GM12878 (cell line): ENCODE results near the gene MTHFD1. TPM values are rescaled to one million over a fixed set of nuclear protein-coding genes. Genes with fewer than 3 reads are reported as not detected.
A peak's percentile ranks its signal among the peaks of the same experiment; 100 is the strongest.

Experiments used
- ATAC-seq: fragments of 200-7000 bp; cut with Tn5 transposase; 3 replicates; pipeline ENCODE4 v1.9.1; 2020; ENCODE audit warnings: mild to moderate bottlenecking, moderate library complexity
- BruUV-seq: library from RNA; stranded (reverse); fragments of 400-500 nt; replicated peaks from 2 replicates; lab custom pipeline; 2021; lab: Mats Ljungman, UMichigan
- CTCF ChIA-PET: fragments of 300-600 bp; sonication (Branson Sonifier 250); formaldehyde crosslinking; extraction: SDS; loops from one replicate; lab custom pipeline; 2021; ENCODE audit warnings: inconsistent platforms; lab: Yijun Ruan, JAX
- POLR2A ChIA-PET: fragments of 350-600 bp; formaldehyde crosslinking; extraction: SDS; loops from one replicate; lab custom pipeline; 2021; ENCODE audit warnings: inconsistent platforms; lab: Charles Lee
- RAD21 ChIA-PET: fragments of 300-600 bp; sonication (Branson Sonifier 250); formaldehyde crosslinking; loops from one replicate; lab custom pipeline; 2023; ENCODE audit warnings: antibody characterized with exemption; ENCODE audit not compliant: unreplicated experiment; lab: Charles Lee
- SMC1A ChIA-PET: fragments of 300-600 bp; sonication (Branson Sonifier 250); formaldehyde crosslinking; loops from one replicate; lab custom pipeline; 2023; ENCODE audit not compliant: unreplicated experiment, uncharacterized antibody; lab: Charles Lee
- DNase-seq: peaks from one replicate; pipeline ENCODE4 v3.0.0-alpha.2; 2011; ENCODE audit warnings: low read depth, low spot score
- FAIRE-seq: peaks from 3 replicates; lab custom pipeline; 2011; peaks lifted over from hg19 to GRCh38; lab: Jason Lieb, UNC
- H2AFZ ChIP-seq: 2 replicates; pipeline ENCODE4 v1.6.0; 2011; ENCODE audit warnings: low read depth, low read length, control low read depth; ENCODE audit not compliant: control insufficient read depth
- H3K27ac ChIP-seq: 2 replicates; pipeline ENCODE4 v1.5.1; 2011; ENCODE audit warnings: control low read depth; ENCODE audit not compliant: control insufficient read depth, insufficient read depth
- H3K27me3 ChIP-seq, 2 experiments: replicated peaks in 1 of 2; 2 replicates each; pipeline versions ENCODE4 v1.6.0 to v1.6.1; 2011; ENCODE audit warnings: low read length in 1 of 2; ENCODE audit not compliant: control insufficient read depth in 2 of 2, insufficient read depth in 2 of 2
- H3K36me3 ChIP-seq, 2 experiments: 2 replicates each; pipeline ENCODE4 v1.5.1; 2011; ENCODE audit warnings: low read length in 1 of 2; ENCODE audit not compliant: control insufficient read depth in 2 of 2, insufficient read depth in 2 of 2
- H3K4me1 ChIP-seq: 2 replicates; pipeline ENCODE4 v1.6.1; 2011; ENCODE audit warnings: mild to moderate bottlenecking, low read length, moderate library complexity, mixed read lengths; ENCODE audit not compliant: control insufficient read depth, insufficient read depth
- H3K4me2 ChIP-seq: 2 replicates; pipeline ENCODE4 v1.6.0; 2011; ENCODE audit warnings: control low read depth; ENCODE audit not compliant: control insufficient read depth, insufficient read depth
- H3K4me3 ChIP-seq: fragments of 200-600 bp; sonication (generic); 2 replicates; pipeline ENCODE4 v1.5.1; 2016
- H3K79me2 ChIP-seq: 2 replicates; pipeline ENCODE4 v1.6.0; 2011; ENCODE audit warnings: low read length; ENCODE audit not compliant: control insufficient read depth, insufficient read depth
- H3K9ac ChIP-seq: 2 replicates; pipeline ENCODE4 v1.8.0; 2011; ENCODE audit warnings: low read length, control low read depth, mixed read lengths; ENCODE audit not compliant: control insufficient read depth, insufficient read depth
- H3K9me3 ChIP-seq: replicated peaks from 3 replicates; pipeline ENCODE4 v1.5.1; 2011; ENCODE audit warnings: mild to moderate bottlenecking, low read length; ENCODE audit not compliant: control insufficient read depth, insufficient read depth
- H4K20me1 ChIP-seq: 2 replicates; pipeline ENCODE4 v1.6.0; 2011; ENCODE audit not compliant: control insufficient read depth, insufficient read depth
- BMI1 ChIP-seq: fragments of 450-650 bp; IDR thresholded peaks from 2 replicates; pipeline ENCODE4 v1.6.1; 2016; ENCODE audit warnings: mild to moderate bottlenecking, moderate library complexity, borderline replicate concordance
- WGBS: methylation state at CpG from one replicate; pipeline ENCODE4 v1.1.6; 2016; ENCODE audit warnings: low lambda C conversion rate; ENCODE audit not compliant: insufficient replicate concordance, insufficient coverage; ENCODE audit errors: missing lambda C conversion rate; 5-methylcytosine and 5-hydroxymethylcytosine counted together
- in situ Hi-C: fragments of 300-500 bp; cut with MboI; formaldehyde crosslinking; loops from 9 replicates; pipeline ENCODE4 v1.14.3; 2018; ENCODE audit warnings: mixed read lengths
- intact Hi-C: fragments of 100-400 bp; cut with micrococcal nuclease; formaldehyde crosslinking; loops from one replicate; pipeline ENCODE4 v1.14.2; 2022; ENCODE audit not compliant: unreplicated experiment
- polyA plus RNA-seq, 11 experiments: library from polyadenylated mRNA; depleted of rRNA in 4 of 11; unstranded in 6 of 11; stranded (reverse) in 5 of 11; fragments of >200 nt; fragmentation: Nextera tagmentation in 4 of 11; fragmentation: Illumina TruSeq in 1 of 11; extraction: Ambion mirVana in 4 of 11; extraction: Trizol in 1 of 11; gene quantifications; 1 replicate in 1 of 11; 2 replicates in 10 of 11; pipeline versions ENCODE4 v1.2.1 to v1.2.3, GENCODE V29; 2011 to 2016; ENCODE audit warnings: inconsistent platforms in 2 of 11, missing spikeins in 2 of 11, low read depth in 1 of 11
- total RNA-seq, 4 experiments: library from RNA; depleted of rRNA in 3 of 4; stranded (reverse); fragments of >200 nt in 3 of 4; fragmentation: Illumina TruSeq in 1 of 4; extraction: Trizol in 1 of 4; gene quantifications; 2 replicates each; pipeline versions ENCODE4 v1.2.1 to v1.2.3, GENCODE V29; 2013 to 2021
- TF ChIP-seq, protein P1 (sequence below): fragments of 450-650 bp; IDR thresholded peaks from 2 replicates; pipeline ENCODE4 v1.6.1; 2016; ENCODE audit warnings: mild to moderate bottlenecking, moderate library complexity, borderline replicate concordance
- TF ChIP-seq, protein P2 (sequence below): fragments of 450-650 bp; formaldehyde crosslinking; IDR thresholded peaks from 2 replicates; pipeline ENCODE4 v1.4.0; 2020; ENCODE audit warnings: mild to moderate bottlenecking, moderate library complexity

Gene MTHFD1
- total and polyA plus RNA-seq, 10 of the 15 experiments (the other 5 are each of a cell fraction or from before 2014, with no cell fraction given) = 99.3 to 310 (median 173) TPM

DNA sequence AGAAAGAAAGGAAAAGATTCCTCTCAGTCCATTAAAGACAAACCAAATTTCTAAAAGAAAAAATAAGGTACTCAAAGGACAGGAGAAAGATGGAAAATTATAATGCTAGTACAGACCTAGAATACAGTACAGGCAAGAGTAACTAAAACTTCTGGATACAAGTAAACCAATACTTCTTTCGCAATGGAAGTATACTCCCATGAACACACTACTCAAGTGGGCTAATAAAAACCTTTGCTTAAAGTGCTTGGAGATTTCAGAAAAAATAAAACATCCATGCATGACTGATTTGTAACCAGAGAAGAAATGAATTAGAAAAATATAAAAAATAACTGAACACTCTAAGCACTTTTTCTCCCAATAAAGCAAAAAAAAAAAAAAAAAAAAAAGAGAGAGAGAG is 111.9 kb downstream of the MTHFD1 start:
- no peaks in the 10 kb centered on the region for H3K36me3 ChIP-seq
- H3K27me3 ChIP-seq = no peaks in the 10 kb centered on the region
- FAIRE-seq (no peak), DNase-seq (no peak), ATAC-seq (no peak)
- peak overlapping the region; percentile 48 for H3K27ac ChIP-seq
- H3K4me2 ChIP-seq = peak overlapping the region; percentile 60
- H3K9me3 ChIP-seq = no peaks in the 10 kb centered on the region
- 100% methylated on average over 1 of the region's 1 CpG for WGBS
- BruUV-seq = no TSS peak
- ChIA-PET CTCF (interaction anchor here (1.2 to 3.5 kb wide), 2 partner anchors 11 to 39 kb away, joined by 3 to 37 read pairs; no protein-coding TSS in a partner anchor), SMC1A (interaction anchor here (1.5 to 3.4 kb wide), 3 partner anchors 11 to 55 kb away, joined by 5 to 29 read pairs (median 7); no protein-coding TSS in a partner anchor), POLR2A (interaction anchor here (1.0 to 3.1 kb wide), 2 partner anchors 9 to 10 kb away, joined by 4 to 19 read pairs; no protein-coding TSS in a partner anchor), RAD21 (interaction anchor here (1.1 to 1.7 kb wide), 2 partner anchors 112 to 158 kb away, joined by 3 to 5 read pairs; partner anchors contain the start of gene MTHFD1)
- 0 out of 2 replicates have a peak, but pooled peaks cover 3% of the 10 kb centered on the region for H3K4me1 ChIP-seq
- H2AFZ ChIP-seq = no peak overlapping the region
- H3K9ac ChIP-seq = peak overlapping the region; percentile 49; the same call in 1 of the 2 replicates
- TF ChIP-seq, protein P1, sequence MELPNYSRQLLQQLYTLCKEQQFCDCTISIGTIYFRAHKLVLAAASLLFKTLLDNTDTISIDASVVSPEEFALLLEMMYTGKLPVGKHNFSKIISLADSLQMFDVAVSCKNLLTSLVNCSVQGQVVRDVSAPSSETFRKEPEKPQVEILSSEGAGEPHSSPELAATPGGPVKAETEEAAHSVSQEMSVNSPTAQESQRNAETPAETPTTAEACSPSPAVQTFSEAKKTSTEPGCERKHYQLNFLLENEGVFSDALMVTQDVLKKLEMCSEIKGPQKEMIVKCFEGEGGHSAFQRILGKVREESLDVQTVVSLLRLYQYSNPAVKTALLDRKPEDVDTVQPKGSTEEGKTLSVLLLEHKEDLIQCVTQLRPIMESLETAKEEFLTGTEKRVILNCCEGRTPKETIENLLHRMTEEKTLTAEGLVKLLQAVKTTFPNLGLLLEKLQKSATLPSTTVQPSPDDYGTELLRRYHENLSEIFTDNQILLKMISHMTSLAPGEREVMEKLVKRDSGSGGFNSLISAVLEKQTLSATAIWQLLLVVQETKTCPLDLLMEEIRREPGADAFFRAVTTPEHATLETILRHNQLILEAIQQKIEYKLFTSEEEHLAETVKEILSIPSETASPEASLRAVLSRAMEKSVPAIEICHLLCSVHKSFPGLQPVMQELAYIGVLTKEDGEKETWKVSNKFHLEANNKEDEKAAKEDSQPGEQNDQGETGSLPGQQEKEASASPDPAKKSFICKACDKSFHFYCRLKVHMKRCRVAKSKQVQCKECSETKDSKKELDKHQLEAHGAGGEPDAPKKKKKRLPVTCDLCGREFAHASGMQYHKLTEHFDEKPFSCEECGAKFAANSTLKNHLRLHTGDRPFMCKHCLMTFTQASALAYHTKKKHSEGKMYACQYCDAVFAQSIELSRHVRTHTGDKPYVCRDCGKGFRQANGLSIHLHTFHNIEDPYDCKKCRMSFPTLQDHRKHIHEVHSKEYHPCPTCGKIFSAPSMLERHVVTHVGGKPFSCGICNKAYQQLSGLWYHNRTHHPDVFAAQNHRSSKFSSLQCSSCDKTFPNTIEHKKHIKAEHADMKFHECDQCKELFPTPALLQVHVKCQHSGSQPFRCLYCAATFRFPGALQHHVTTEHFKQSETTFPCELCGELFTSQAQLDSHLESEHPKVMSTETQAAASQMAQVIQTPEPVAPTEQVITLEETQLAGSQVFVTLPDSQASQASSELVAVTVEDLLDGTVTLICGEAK = peak; percentile 40; the same call in 1 of the 2 replicates
- no peak for TF ChIP-seq BMI1
- TF ChIP-seq, protein P2, sequence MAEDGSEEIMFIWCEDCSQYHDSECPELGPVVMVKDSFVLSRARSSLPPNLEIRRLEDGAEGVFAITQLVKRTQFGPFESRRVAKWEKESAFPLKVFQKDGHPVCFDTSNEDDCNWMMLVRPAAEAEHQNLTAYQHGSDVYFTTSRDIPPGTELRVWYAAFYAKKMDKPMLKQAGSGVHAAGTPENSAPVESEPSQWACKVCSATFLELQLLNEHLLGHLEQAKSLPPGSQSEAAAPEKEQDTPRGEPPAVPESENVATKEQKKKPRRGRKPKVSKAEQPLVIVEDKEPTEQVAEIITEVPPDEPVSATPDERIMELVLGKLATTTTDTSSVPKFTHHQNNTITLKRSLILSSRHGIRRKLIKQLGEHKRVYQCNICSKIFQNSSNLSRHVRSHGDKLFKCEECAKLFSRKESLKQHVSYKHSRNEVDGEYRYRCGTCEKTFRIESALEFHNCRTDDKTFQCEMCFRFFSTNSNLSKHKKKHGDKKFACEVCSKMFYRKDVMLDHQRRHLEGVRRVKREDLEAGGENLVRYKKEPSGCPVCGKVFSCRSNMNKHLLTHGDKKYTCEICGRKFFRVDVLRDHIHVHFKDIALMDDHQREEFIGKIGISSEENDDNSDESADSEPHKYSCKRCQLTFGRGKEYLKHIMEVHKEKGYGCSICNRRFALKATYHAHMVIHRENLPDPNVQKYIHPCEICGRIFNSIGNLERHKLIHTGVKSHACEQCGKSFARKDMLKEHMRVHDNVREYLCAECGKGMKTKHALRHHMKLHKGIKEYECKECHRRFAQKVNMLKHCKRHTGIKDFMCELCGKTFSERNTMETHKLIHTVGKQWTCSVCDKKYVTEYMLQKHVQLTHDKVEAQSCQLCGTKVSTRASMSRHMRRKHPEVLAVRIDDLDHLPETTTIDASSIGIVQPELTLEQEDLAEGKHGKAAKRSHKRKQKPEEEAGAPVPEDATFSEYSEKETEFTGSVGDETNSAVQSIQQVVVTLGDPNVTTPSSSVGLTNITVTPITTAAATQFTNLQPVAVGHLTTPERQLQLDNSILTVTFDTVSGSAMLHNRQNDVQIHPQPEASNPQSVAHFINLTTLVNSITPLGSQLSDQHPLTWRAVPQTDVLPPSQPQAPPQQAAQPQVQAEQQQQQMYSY = no peak
- in situ Hi-C loops = no loop called here
- no peaks in the 10 kb centered on the region for H4K20me1 ChIP-seq
- H3K79me2 ChIP-seq = peaks cover 81% of the 10 kb centered on the region
- intact Hi-C loops = no loop called here
- H3K4me3 ChIP-seq = peak overlapping the region; percentile 52; the same call in 1 of the 2 replicates
